ENCODE measurements around the gene SLC15A1. TPM values are rescaled to one million over a fixed set of nuclear protein-coding genes. Genes with fewer than 3 reads are reported as not detected.
A peak's percentile ranks its signal among the peaks of the same experiment; 100 is the strongest.
"Not testable (repeated sequence)": the region's sequence is repeated elsewhere in the genome, so short reads cannot be mapped to it uniquely, and the experiment has no call there.

Gene SLC15A1
- total and polyA plus RNA-seq, 7 experiments from 2014 or later, result not detected

- DNase-seq (no peak), ATAC-seq (no peak)
- H3K36me3 Mint-ChIP-seq, result peaks cover 0 to 7% (median 3%) of the 10 kb centered on the region in 5 donors
- H3K4me1 Mint-ChIP-seq, result peaks cover 0 to 11% (median 0%) of the 10 kb centered on the region in 7 donors
- no peak overlapping the region for H3K27ac Mint-ChIP-seq
- intact Hi-C loops (cut with micrococcal nuclease), result no loop called here
- Histone ChIP-seq H3K4me1 (ENCODE audit: control insufficient read depth in 2 of 2, insufficient read depth in 2 of 2, low read length in 2 of 2) (no peaks in the 10 kb centered on the region), H3K27me3 (ENCODE audit: control insufficient read depth in 2 of 2, insufficient read depth in 2 of 2, low read length in 2 of 2) (no peaks in the 10 kb centered on the region), H3K4me3 (ENCODE audit: low read length) (no peak overlapping the region), H3K36me3 (ENCODE audit: control insufficient read depth in 2 of 3, insufficient read depth in 3 of 3, low read length in 3 of 3) (no peaks in the 10 kb centered on the region), H3K27ac (ENCODE audit: low read depth, low read length) (no peak overlapping the region), H3K9me3 (ENCODE audit: control insufficient read depth in 2 of 3, low read length in 3 of 3) (peaks cover 0 to 7% (median 0%) of the 10 kb centered on the region in 3 experiments)
- CTCF ChIA-PET, result no interaction called here
- H3K27me3 Mint-ChIP-seq, result peaks cover 6 to 27% (median 23%) of the 10 kb centered on the region in 5 donors
- peak overlapping the region in 2 of 10 donors; percentile 40 to 75 for H3K4me3 Mint-ChIP-seq
- POLR2A ChIA-PET, result no interaction called here
- H3K9me3 Mint-ChIP-seq, result peaks cover 0 to 18% (median 11%) of the 10 kb centered on the region in 11 donors
Observed at GRCh38 chr13:98761126-98761985, 8.9 kb upstream of the SLC15A1 start.

- H3K36me3 Mint-ChIP-seq, result peaks cover 0 to 12% (median 7%) of the 10 kb centered on the region in 5 donors
- peaks cover 43 to 67% (median 56%) of the 10 kb centered on the region in 5 donors for H3K27me3 Mint-ChIP-seq
- H3K4me1 Mint-ChIP-seq, result peaks cover 0 to 10% (median 0%) of the 10 kb centered on the region in 7 donors
Observed at GRCh38 chr13:98755729-98756128, 3.3 kb upstream of the SLC15A1 start.

DNA sequence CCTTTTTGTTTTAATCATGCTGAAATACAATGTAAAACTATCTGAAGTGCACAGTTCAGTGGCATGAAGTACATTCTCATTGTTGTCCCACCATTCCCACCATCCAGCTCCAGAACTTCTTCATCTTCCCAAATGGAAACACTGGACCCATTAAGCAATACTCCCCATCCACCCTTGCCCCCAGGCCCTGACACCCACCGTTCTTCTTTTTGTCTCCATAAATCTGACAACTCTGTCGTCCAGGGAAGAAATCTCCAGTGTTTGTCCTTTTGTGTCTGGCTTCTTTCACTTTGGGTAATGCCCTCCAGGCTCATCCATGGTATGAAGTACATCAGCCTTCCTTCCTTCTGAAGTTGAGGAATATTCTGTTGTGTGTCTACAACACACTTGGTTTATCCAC is 2.6 kb upstream of the SLC15A1 start:
- DNase-seq (no peak), ATAC-seq (no peak)
- H3K9me3 ChIP-seq (ENCODE audit: control insufficient read depth in 2 of 3, low read length in 3 of 3), result no peaks in the 10 kb centered on the region
- H3K4me1 ChIP-seq (ENCODE audit: control insufficient read depth in 2 of 2, insufficient read depth in 2 of 2, low read length in 2 of 2), result no peaks in the 10 kb centered on the region
- H3K4me1 Mint-ChIP-seq, result peaks cover 0 to 10% (median 0%) of the 10 kb centered on the region in 7 donors
- H3K27ac Mint-ChIP-seq, result no peak overlapping the region
- H3K4me3 ChIP-seq (ENCODE audit: low read length), result no peak overlapping the region
- intact Hi-C loops (cut with micrococcal nuclease), result no loop called here
- H3K36me3 Mint-ChIP-seq, result peaks cover 0 to 9% (median 4%) of the 10 kb centered on the region in 5 donors
- H3K27me3 Mint-ChIP-seq, result peaks cover 49 to 67% (median 58%) of the 10 kb centered on the region in 5 donors
- H3K27ac ChIP-seq (ENCODE audit: low read depth, low read length), result no peak overlapping the region
- H3K4me3 Mint-ChIP-seq, result no peak overlapping the region
- CTCF ChIA-PET, result no interaction called here
- H3K9me3 Mint-ChIP-seq, result peaks cover 0 to 36% (median 16%) of the 10 kb centered on the region in 11 donors
- POLR2A ChIA-PET, result no interaction called here
- H3K36me3 ChIP-seq (ENCODE audit: control insufficient read depth in 2 of 3, insufficient read depth in 3 of 3, low read length in 3 of 3), result no peaks in the 10 kb centered on the region
- H3K27me3 ChIP-seq (ENCODE audit: control insufficient read depth in 2 of 2, insufficient read depth in 2 of 2, low read length in 2 of 2), result peaks cover 0 to 7% of the 10 kb centered on the region in 2 donors

More at GRCh38 chr13:98755729-98756128, 3.3 kb upstream of the SLC15A1 start:
- Histone ChIP-seq H3K9me3 (ENCODE audit: control insufficient read depth in 2 of 3, low read length in 3 of 3) (peaks cover 0 to 5% (median 0%) of the 10 kb centered on the region in 3 experiments), H3K4me1 (ENCODE audit: control insufficient read depth in 2 of 2, insufficient read depth in 2 of 2, low read length in 2 of 2) (no peaks in the 10 kb centered on the region), H3K27me3 (ENCODE audit: control insufficient read depth in 2 of 2, insufficient read depth in 2 of 2, low read length in 2 of 2) (peaks cover 0 to 7% of the 10 kb centered on the region in 2 donors), H3K36me3 (ENCODE audit: control insufficient read depth in 2 of 3, insufficient read depth in 3 of 3, low read length in 3 of 3) (no peaks in the 10 kb centered on the region), H3K4me3 (ENCODE audit: low read length) (no peak overlapping the region), H3K27ac (ENCODE audit: low read depth, low read length) (no peak overlapping the region)
- no peak for DNase-seq
- CTCF ChIA-PET, result no interaction called here
- POLR2A ChIA-PET, result no interaction called here
- H3K4me3 Mint-ChIP-seq, result no peak overlapping the region
- H3K27ac Mint-ChIP-seq, result no peak overlapping the region
- intact Hi-C loops (cut with micrococcal nuclease), result no loop called here
- peaks cover 0 to 42% (median 19%) of the 10 kb centered on the region in 11 donors for H3K9me3 Mint-ChIP-seq
- no peak for ATAC-seq

DNA sequence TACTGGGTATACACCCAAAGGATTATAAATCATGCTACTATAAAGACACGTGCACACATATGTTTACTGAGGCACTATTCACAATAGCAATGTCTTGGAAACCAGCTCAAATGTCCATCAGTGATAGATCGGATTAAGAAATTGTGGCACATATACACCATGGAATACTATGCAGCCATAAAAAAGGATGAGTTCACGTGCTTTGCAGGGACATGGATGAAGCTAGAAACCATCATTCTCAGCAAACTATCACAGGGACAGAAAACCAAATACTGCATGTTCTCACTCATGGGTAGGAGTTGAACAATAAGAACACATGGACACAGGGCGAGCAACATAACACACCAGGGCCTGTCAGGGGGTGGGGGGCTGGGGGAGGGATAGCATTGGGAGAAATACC is 2.0 kb upstream of the SLC15A1 start:
- Mint-ChIP-seq H3K27me3 (peaks cover 52 to 67% (median 64%) of the 10 kb centered on the region in 5 donors), H3K9me3 (peaks cover 0 to 30% (median 16%) of the 10 kb centered on the region in 11 donors), H3K4me1 (peaks cover 0 to 10% (median 0%) of the 10 kb centered on the region in 7 donors)
- H3K4me3 ChIP-seq (ENCODE audit: low read length); POLR2A ChIA-PET; H3K4me1 ChIP-seq (ENCODE audit: control insufficient read depth in 2 of 2, insufficient read depth in 2 of 2, low read length in 2 of 2); H3K36me3 Mint-ChIP-seq; H3K27ac ChIP-seq (ENCODE audit: low read depth, low read length); H3K4me3 Mint-ChIP-seq; CTCF ChIA-PET; ATAC-seq; H3K36me3 ChIP-seq (ENCODE audit: control insufficient read depth in 2 of 3, insufficient read depth in 3 of 3, low read length in 3 of 3); H3K9me3 ChIP-seq (ENCODE audit: control insufficient read depth in 2 of 3, low read length in 3 of 3); DNase-seq; intact Hi-C loops (cut with micrococcal nuclease); H3K27ac Mint-ChIP-seq; H3K27me3 ChIP-seq (ENCODE audit: control insufficient read depth in 2 of 2, insufficient read depth in 2 of 2, low read length in 2 of 2): not testable (repeated sequence)

GRCh38 chr13:98751861-98752466 is 508 bp downstream of the SLC15A1 start:
- Histone ChIP-seq H3K36me3 (ENCODE audit: control insufficient read depth in 2 of 3, insufficient read depth in 3 of 3, low read length in 3 of 3) (no peaks in the 10 kb centered on the region), H3K27ac (ENCODE audit: low read depth, low read length) (no peak overlapping the region), H3K9me3 (ENCODE audit: control insufficient read depth in 2 of 3, low read length in 3 of 3) (no peaks in the 10 kb centered on the region), H3K4me3 (ENCODE audit: low read length) (no peak overlapping the region), H3K27me3 (ENCODE audit: control insufficient read depth in 2 of 2, insufficient read depth in 2 of 2, low read length in 2 of 2) (peaks cover 0 to 7% of the 10 kb centered on the region in 2 donors), H3K4me1 (ENCODE audit: control insufficient read depth in 2 of 2, insufficient read depth in 2 of 2, low read length in 2 of 2) (no peaks in the 10 kb centered on the region)
- intact Hi-C loops (cut with micrococcal nuclease), result no loop called here
- no peak for ATAC-seq
- Mint-ChIP-seq H3K36me3 (peaks cover 0 to 9% (median 4%) of the 10 kb centered on the region in 5 donors), H3K27me3 (peaks cover 57 to 73% (median 60%) of the 10 kb centered on the region in 5 donors), H3K4me1 (peaks cover 0 to 10% (median 0%) of the 10 kb centered on the region in 7 donors), H3K4me3 (peak overlapping the region in 5 of 10 donors; percentile 50 to 76 (median 61)), H3K9me3 (peaks cover 0 to 28% (median 16%) of the 10 kb centered on the region in 11 donors), H3K27ac (no peak overlapping the region)
- CTCF ChIA-PET, result no interaction called here
- no peak for DNase-seq
- POLR2A ChIA-PET, result no interaction called here

DNA sequence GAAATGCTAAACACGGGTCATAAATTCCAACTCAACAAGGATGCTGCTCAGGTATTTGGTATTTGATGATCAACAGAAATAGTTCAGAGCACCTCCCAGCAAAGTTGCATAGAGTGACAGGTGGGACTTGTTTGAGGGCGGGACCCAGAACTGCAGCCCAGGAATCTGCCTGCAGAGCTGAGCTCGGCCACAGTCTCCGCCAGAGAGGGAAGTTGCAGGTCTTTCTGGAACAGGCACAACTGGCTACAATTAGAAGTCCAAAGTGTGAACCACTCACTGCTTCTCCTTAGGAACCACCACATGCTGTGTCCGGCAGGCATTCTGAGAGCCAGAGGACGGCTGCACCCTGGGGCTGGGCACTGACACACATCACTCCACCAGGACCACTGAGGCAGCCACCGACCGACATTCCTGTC is 1.1 kb downstream of the SLC15A1 start:
- Mint-ChIP-seq H3K4me1 (peaks cover 0 to 10% (median 0%) of the 10 kb centered on the region in 7 donors), H3K9me3 (peaks cover 0 to 28% (median 16%) of the 10 kb centered on the region in 11 donors), H3K27ac (no peak overlapping the region), H3K27me3 (peaks cover 52 to 73% (median 58%) of the 10 kb centered on the region in 5 donors), H3K4me3 (peak overlapping the region in 5 of 10 donors; percentile 27 to 76 (median 61)), H3K36me3 (peaks cover 0 to 8% (median 4%) of the 10 kb centered on the region in 5 donors)
- Histone ChIP-seq H3K9me3 (ENCODE audit: control insufficient read depth in 2 of 3, low read length in 3 of 3) (no peaks in the 10 kb centered on the region), H3K36me3 (ENCODE audit: control insufficient read depth in 2 of 3, insufficient read depth in 3 of 3, low read length in 3 of 3) (no peaks in the 10 kb centered on the region), H3K4me3 (ENCODE audit: low read length) (no peak overlapping the region), H3K27me3 (ENCODE audit: control insufficient read depth in 2 of 2, insufficient read depth in 2 of 2, low read length in 2 of 2) (peaks cover 0 to 7% of the 10 kb centered on the region in 2 donors), H3K27ac (ENCODE audit: low read depth, low read length) (no peak overlapping the region), H3K4me1 (ENCODE audit: control insufficient read depth in 2 of 2, insufficient read depth in 2 of 2, low read length in 2 of 2) (no peaks in the 10 kb centered on the region)
- DNase-seq (no peak), ATAC-seq (no peak)
- CTCF ChIA-PET, result no interaction called here
- intact Hi-C loops (cut with micrococcal nuclease), result no loop called here
- POLR2A ChIA-PET, result no interaction called here

All from naive thymus-derived CD4-positive, alpha-beta T cell (primary cell).